Measurements from ENCODE around the gene B3GNT4. TPM values are rescaled to one million over a fixed set of nuclear protein-coding genes. Genes with fewer than 3 reads are reported as not detected.

B3GNT4 gene
- total RNA-seq, 1 donor from 2014 or later = 0.30 TPM

- Histone ChIP-seq H3K27ac (no peak overlapping the region), H3K4me3 (no peak overlapping the region), H3K4me1 (no peaks in the 10 kb centered on the region), H3K27me3 (ENCODE audit: low read depth) (no peaks in the 10 kb centered on the region), H3K9me3 (no peaks in the 10 kb centered on the region), H3K36me3 (no peaks in the 10 kb centered on the region)
- no peak for DNase-seq
- TF ChIP-seq, protein P1, sequence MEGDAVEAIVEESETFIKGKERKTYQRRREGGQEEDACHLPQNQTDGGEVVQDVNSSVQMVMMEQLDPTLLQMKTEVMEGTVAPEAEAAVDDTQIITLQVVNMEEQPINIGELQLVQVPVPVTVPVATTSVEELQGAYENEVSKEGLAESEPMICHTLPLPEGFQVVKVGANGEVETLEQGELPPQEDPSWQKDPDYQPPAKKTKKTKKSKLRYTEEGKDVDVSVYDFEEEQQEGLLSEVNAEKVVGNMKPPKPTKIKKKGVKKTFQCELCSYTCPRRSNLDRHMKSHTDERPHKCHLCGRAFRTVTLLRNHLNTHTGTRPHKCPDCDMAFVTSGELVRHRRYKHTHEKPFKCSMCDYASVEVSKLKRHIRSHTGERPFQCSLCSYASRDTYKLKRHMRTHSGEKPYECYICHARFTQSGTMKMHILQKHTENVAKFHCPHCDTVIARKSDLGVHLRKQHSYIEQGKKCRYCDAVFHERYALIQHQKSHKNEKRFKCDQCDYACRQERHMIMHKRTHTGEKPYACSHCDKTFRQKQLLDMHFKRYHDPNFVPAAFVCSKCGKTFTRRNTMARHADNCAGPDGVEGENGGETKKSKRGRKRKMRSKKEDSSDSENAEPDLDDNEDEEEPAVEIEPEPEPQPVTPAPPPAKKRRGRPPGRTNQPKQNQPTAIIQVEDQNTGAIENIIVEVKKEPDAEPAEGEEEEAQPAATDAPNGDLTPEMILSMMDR (IDR thresholded peaks at IDR 0.05) = no peak
- no peak for ATAC-seq
- intact Hi-C loops (cut with DNase I) = no loop called here
Observed at GRCh38 chr12:122161682-122162081, 41.8 kb upstream of the B3GNT4 start.

DNA sequence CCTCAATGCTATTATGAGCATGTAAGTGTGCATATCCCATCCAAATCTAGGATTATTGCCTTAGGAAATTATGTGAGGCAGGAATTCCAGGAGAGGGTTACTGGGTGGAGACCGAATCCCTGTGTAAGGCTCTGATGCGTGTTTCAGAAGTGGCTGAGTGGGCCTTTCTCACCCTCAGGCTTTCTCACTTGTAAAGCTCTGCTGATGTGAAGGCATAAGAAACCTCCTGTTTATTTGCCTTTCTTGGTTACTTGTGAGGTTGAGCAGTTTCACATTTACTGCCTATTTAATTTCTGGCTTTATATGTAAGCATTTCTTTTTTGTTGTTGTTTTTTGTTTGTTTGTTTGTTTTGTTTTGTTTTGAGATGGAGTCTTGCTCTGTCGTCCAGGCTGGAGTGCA lies 40.5 kb upstream of the B3GNT4 start:
- no peaks in the 10 kb centered on the region for H3K27me3 ChIP-seq (ENCODE audit: low read depth)
- intact Hi-C loops (cut with DNase I) = no loop called here
- TF ChIP-seq, protein P1 (IDR thresholded peaks at IDR 0.05) = no peak
- no peak overlapping the region for H3K27ac ChIP-seq
- DNase-seq (no peak), ATAC-seq (no peak)
- no peaks in the 10 kb centered on the region for H3K9me3 ChIP-seq
- H3K4me3 ChIP-seq = no peak overlapping the region
- no peaks in the 10 kb centered on the region for H3K36me3 ChIP-seq
- H3K4me1 ChIP-seq = no peaks in the 10 kb centered on the region

DNA sequence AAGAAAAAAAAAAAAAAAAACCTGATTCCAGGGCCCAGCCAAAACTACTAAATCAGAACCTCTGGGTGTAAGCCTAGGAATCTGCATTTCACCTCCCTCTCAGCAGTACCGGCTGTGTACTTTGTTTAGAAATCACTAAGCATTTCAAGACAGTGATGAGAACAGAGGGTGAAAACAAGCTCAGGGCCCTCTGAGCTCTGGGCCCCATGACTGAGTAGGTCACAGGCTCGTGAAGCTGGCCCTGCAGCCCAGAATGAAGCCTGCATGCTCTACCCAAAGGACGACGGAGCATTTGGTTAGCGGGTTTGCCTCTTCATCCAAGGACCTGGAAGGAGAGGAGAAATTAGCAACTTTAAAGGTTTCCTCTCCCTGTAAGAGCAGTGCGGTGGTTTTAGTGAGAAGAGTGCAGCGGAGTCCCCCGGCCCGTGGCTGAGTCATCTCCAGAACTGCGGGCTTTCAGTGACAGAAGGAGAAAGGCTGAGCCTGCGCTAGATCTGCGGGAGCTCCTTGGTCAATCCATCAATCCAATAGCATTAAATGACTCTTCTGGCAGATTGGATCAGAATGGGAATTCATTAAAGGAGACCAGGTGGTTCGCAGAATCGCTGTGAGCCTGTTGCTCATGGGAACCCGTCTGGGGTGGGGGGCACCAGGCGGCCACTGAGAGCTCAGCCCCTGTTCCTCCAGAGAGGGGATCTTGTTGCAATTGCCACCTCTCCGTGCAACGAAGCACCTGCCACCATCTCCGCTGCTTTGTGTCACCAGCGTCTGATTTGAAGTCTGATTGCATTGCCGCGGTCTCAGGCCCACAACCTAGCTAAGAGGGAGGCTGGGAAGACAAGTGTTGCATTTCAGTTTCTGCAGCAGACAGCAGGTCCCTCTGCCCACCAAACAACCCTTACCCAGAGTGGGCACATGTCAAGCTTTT lies 36.8 kb upstream of the B3GNT4 start:
- no peaks in the 10 kb centered on the region for H3K36me3 ChIP-seq
- no peaks in the 10 kb centered on the region for H3K9me3 ChIP-seq
- H3K4me3 ChIP-seq = no peak overlapping the region
- no peaks in the 10 kb centered on the region for H3K27me3 ChIP-seq (ENCODE audit: low read depth)
- H3K4me1 ChIP-seq = no peaks in the 10 kb centered on the region
- intact Hi-C loops (cut with DNase I) = no loop called here
- ATAC-seq (no peak), DNase-seq (no peak)
- H3K27ac ChIP-seq = no peak overlapping the region
- TF ChIP-seq, protein P1 (IDR thresholded peaks at IDR 0.05) = no peak

- no peaks in the 10 kb centered on the region for H3K27me3 ChIP-seq (ENCODE audit: low read depth)
- no peak overlapping the region for H3K27ac ChIP-seq
- no peak for DNase-seq
- H3K36me3 ChIP-seq = no peaks in the 10 kb centered on the region
- ATAC-seq = no peak
- TF ChIP-seq, protein P1 (IDR thresholded peaks at IDR 0.05) = no peak
- H3K4me3 ChIP-seq = no peak overlapping the region
- intact Hi-C loops (cut with DNase I) = no loop called here
- no peaks in the 10 kb centered on the region for H3K9me3 ChIP-seq
- no peaks in the 10 kb centered on the region for H3K4me1 ChIP-seq
Observed at GRCh38 chr12:122167356-122167925, 36.1 kb upstream of the B3GNT4 start.

- TF ChIP-seq, protein P1 (IDR thresholded peaks at IDR 0.05) = no peak
- no peak for DNase-seq
Observed at GRCh38 chr12:122168492-122168891, 35.0 kb upstream of the B3GNT4 start.

More at GRCh38 chr12:122168492-122168891, 35.0 kb upstream of the B3GNT4 start:
- H3K9me3 ChIP-seq = no peaks in the 10 kb centered on the region
- no peaks in the 10 kb centered on the region for H3K36me3 ChIP-seq
- no peak for ATAC-seq
- no peak overlapping the region for H3K27ac ChIP-seq
- H3K4me3 ChIP-seq = no peak overlapping the region
- no peaks in the 10 kb centered on the region for H3K27me3 ChIP-seq (ENCODE audit: low read depth)
- no peaks in the 10 kb centered on the region for H3K4me1 ChIP-seq
- intact Hi-C loops (cut with DNase I) = no loop called here

Data from lower lobe of right lung (tissue), 2 donors.